OCI-LY1 (cell line): ENCODE measurements around the gene TMEM45A.

Source experiments
- H2AFZ ChIP-seq: fragments of 200-600 bp; sonication (generic), shearing (Covaris generic); 2 replicates; pipeline ENCODE4 v1.6.0; 2014; ENCODE audit warnings: antibody characterized with exemption, mild to moderate bottlenecking, low read length
- H3F3A ChIP-seq: fragments of 200-600 bp; sonication (generic), shearing (Covaris generic); 2 replicates; pipeline ENCODE4 v1.6.0; 2014; ENCODE audit warnings: mild to moderate bottlenecking, antibody characterized with exemption, low read length, moderate library complexity; ENCODE audit not compliant: insufficient read depth
- H3K27ac ChIP-seq: fragments of 200-600 bp; sonication (generic); 2 replicates; pipeline ENCODE4 v1.5.1; 2014; ENCODE audit warnings: low read length, mixed run types, mild to moderate bottlenecking, low read depth; ENCODE audit not compliant: poor library complexity, severe bottlenecking
- H3K27me3 ChIP-seq: fragments of 200-600 bp; sonication (generic); 2 replicates; pipeline ENCODE4 v1.6.0; 2014; ENCODE audit warnings: antibody characterized with exemption, mild to moderate bottlenecking, low read length, moderate library complexity; ENCODE audit not compliant: insufficient read depth
- H3K36me3 ChIP-seq: fragments of 200-600 bp; sonication (generic); 2 replicates; pipeline ENCODE4 v1.6.1; 2014; ENCODE audit warnings: mild to moderate bottlenecking, antibody characterized with exemption, low read length, moderate library complexity, mixed read lengths; ENCODE audit not compliant: insufficient read depth
- H3K4me1 ChIP-seq: fragments of 200-600 bp; sonication (generic); 2 replicates; pipeline ENCODE4 v1.5.1; 2014; ENCODE audit warnings: mild to moderate bottlenecking, low read length, moderate library complexity; ENCODE audit not compliant: insufficient read depth, severe bottlenecking
- H3K4me2 ChIP-seq: fragments of 200-600 bp; sonication (generic), shearing (Covaris generic); 2 replicates; pipeline ENCODE4 v1.6.1; 2014; ENCODE audit warnings: low read length
- H3K4me3 ChIP-seq: fragments of 200-600 bp; sonication (generic); 2 replicates; pipeline ENCODE4 v1.5.1; 2014; ENCODE audit warnings: low read length, low read depth, mild to moderate bottlenecking, mixed read lengths; ENCODE audit not compliant: poor library complexity, severe bottlenecking
- H3K79me2 ChIP-seq: fragments of 200-600 bp; shearing (Covaris generic); 2 replicates; pipeline ENCODE4 v1.6.1; 2016; ENCODE audit warnings: mixed run types, low read length, mixed read lengths; ENCODE audit not compliant: insufficient read depth
- H3K9ac ChIP-seq: fragments of 200-600 bp; sonication (generic), shearing (Covaris generic); 2 replicates; pipeline ENCODE4 v1.6.1; 2014; ENCODE audit warnings: mild to moderate bottlenecking, low read length, mixed read lengths
- H3K9me2 ChIP-seq: fragments of 200-600 bp; sonication (generic), shearing (Covaris generic); 2 replicates; pipeline ENCODE4 v1.6.1; 2014; ENCODE audit warnings: low read depth, mild to moderate bottlenecking, low read length, mixed read lengths
- H3K9me3 ChIP-seq: fragments of 200-600 bp; shearing (Covaris generic); 2 replicates; pipeline ENCODE4 v1.6.1; 2014; ENCODE audit warnings: low read length, mixed read lengths
- H4K20me1 ChIP-seq: fragments of 200-600 bp; sonication (generic), shearing (Covaris generic); 2 replicates; pipeline ENCODE4 v1.6.0; 2016; ENCODE audit warnings: mild to moderate bottlenecking, low read length; ENCODE audit not compliant: insufficient read depth
- EZH2 ChIP-seq: fragments of 200-600 bp; sonication (generic), shearing (Covaris generic); IDR thresholded peaks from 2 replicates; pipeline ENCODE4 v1.8.0; 2017; ENCODE audit warnings: borderline replicate concordance, mixed run types, mild to moderate bottlenecking, antibody characterized with exemption, low read length, moderate library complexity, mixed read lengths
- TF ChIP-seq, protein P1 (sequence below): fragments of 200-600 bp; sonication (generic), shearing (Covaris generic); IDR thresholded peaks from 2 replicates; pipeline ENCODE4 v1.5.1; 2017; ENCODE audit warnings: mild to moderate bottlenecking, antibody characterized with exemption, low read length, moderate library complexity, mixed read lengths

TMEM45A gene

DNA sequence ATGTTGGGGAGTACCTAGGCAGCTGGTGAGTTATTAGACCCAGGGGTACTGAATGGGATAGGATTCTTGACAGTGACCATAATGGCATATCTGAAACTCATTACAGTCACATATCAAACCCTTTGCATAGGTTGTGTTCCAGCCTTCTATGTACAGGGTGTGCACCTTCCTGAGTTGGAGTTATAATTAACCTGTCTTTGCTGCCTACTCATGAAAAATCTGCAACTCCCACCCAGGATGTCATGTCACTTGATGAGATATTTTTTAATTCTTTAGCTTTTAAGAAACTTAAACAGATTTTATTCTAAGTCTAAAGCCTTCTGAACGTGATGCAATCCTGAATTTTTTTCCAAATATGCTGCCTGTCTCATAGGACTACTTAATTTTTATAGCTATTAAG, 95.8 kb downstream of the TMEM45A start:
- H3K4me1 ChIP-seq, result no peaks in the 10 kb centered on the region
- no peak overlapping the region for H3K4me3 ChIP-seq
- H3K4me2 ChIP-seq, result no peak overlapping the region
- no peaks in the 10 kb centered on the region for H3K79me2 ChIP-seq
- H2AFZ ChIP-seq, result no peak overlapping the region
- no peaks in the 10 kb centered on the region for H4K20me1 ChIP-seq
- no peaks in the 10 kb centered on the region for H3K9me2 ChIP-seq
- H3K27me3 ChIP-seq, result no peaks in the 10 kb centered on the region
- H3K9me3 ChIP-seq, result no peaks in the 10 kb centered on the region
- H3K27ac ChIP-seq, result no peak overlapping the region
- TF ChIP-seq EZH2, result no peak
- TF ChIP-seq, protein P1, sequence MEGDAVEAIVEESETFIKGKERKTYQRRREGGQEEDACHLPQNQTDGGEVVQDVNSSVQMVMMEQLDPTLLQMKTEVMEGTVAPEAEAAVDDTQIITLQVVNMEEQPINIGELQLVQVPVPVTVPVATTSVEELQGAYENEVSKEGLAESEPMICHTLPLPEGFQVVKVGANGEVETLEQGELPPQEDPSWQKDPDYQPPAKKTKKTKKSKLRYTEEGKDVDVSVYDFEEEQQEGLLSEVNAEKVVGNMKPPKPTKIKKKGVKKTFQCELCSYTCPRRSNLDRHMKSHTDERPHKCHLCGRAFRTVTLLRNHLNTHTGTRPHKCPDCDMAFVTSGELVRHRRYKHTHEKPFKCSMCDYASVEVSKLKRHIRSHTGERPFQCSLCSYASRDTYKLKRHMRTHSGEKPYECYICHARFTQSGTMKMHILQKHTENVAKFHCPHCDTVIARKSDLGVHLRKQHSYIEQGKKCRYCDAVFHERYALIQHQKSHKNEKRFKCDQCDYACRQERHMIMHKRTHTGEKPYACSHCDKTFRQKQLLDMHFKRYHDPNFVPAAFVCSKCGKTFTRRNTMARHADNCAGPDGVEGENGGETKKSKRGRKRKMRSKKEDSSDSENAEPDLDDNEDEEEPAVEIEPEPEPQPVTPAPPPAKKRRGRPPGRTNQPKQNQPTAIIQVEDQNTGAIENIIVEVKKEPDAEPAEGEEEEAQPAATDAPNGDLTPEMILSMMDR, result no peak
- no peak overlapping the region for H3K9ac ChIP-seq
- no peaks in the 10 kb centered on the region for H3F3A ChIP-seq
- H3K36me3 ChIP-seq, result no peaks in the 10 kb centered on the region; the same call in 1 of the 2 replicates

DNA sequence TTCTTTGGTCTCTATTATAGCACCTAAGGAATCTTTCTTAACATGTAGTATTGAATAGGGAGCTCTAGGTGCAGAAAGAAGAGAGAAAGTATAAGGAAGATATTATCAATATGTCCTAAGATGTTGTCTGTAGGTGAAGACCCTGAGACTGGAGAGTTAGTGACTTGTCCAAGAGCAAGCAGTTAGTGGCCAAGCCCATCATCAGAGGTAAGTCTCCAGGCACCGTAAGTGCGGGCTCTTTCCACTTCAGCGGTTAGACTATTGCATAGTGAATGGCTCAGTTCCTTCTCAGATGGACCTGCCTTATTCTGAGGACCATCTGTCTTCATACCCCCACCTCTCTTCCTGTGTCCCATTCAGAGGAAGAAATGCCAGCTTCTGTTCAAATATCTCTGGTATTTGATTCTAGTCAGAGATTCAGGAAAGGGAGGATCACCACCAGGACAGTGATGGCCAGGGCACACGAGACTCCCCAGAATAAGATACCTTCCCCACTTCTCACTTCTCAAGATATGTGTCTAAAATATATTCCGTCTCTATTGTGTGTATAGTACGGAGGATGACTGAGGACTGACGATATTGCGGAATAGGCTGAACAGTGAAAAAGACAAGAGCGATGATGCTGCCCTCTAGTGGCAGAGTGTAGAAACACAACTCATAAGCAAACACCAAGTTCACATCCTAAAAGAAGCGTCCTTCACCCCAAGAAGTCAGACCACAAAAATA, 97.9 kb downstream of the TMEM45A start:
- Histone ChIP-seq H3K27ac (no peak overlapping the region), H3K9ac (no peak overlapping the region), H3F3A (no peaks in the 10 kb centered on the region), H2AFZ (no peak overlapping the region), H3K36me3 (no peaks in the 10 kb centered on the region; the same call in 1 of the 2 replicates), H3K9me3 (no peaks in the 10 kb centered on the region), H3K79me2 (no peaks in the 10 kb centered on the region), H4K20me1 (no peaks in the 10 kb centered on the region), H3K4me3 (no peak overlapping the region), H3K27me3 (no peaks in the 10 kb centered on the region), H3K4me2 (no peak overlapping the region), H3K9me2 (no peaks in the 10 kb centered on the region), H3K4me1 (no peaks in the 10 kb centered on the region)
- no peak for TF ChIP-seq EZH2
- TF ChIP-seq, protein P1, result peak; percentile 86

DNA sequence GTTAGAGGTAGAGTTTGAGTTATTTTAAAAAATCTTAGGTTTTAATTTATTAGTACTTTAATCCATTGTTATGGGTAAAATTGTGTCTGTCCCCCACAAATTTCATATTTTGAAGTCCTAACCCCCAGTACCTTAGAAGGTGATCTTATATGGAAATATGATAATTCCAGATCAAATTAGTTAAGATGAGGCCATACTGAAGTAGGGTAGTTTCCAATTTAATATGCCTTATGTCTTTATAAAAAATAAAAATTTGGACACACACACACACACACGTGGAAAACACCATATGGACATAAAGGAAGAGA, 98.4 kb downstream of the TMEM45A start:
- no peaks in the 10 kb centered on the region for H3K4me1 ChIP-seq
- H3K9me3 ChIP-seq, result no peaks in the 10 kb centered on the region
- TF ChIP-seq, protein P1, result no peak
- TF ChIP-seq EZH2, result no peak
- no peak overlapping the region for H3K4me2 ChIP-seq
- no peak overlapping the region for H3K9ac ChIP-seq
- H3K27ac ChIP-seq, result no peak overlapping the region
- H4K20me1 ChIP-seq, result no peaks in the 10 kb centered on the region
- no peaks in the 10 kb centered on the region for H3K27me3 ChIP-seq
- no peaks in the 10 kb centered on the region for H3K36me3 ChIP-seq
- no peaks in the 10 kb centered on the region for H3K79me2 ChIP-seq
- H3K9me2 ChIP-seq, result no peaks in the 10 kb centered on the region
- no peaks in the 10 kb centered on the region for H3F3A ChIP-seq
- no peak overlapping the region for H3K4me3 ChIP-seq
- no peak overlapping the region for H2AFZ ChIP-seq
